Measurements from ENCODE around the gene COL25A1. TPM values are rescaled to one million over a fixed set of nuclear protein-coding genes. Genes with fewer than 3 reads are reported as not detected.
A peak's percentile ranks its signal among the peaks of the same experiment; 100 is the strongest.

COL25A1 gene
- total RNA-seq, 1 experiment from 2014 or later = 4.2 TPM

GRCh38 chr4:109154424-109154823 lies 148.0 kb downstream of the COL25A1 start:
- Histone ChIP-seq H3K27me3 (ENCODE audit: insufficient read depth, low read length) (no peaks in the 10 kb centered on the region), H3K79me2 (ENCODE audit: insufficient read depth, low read length) (no peaks in the 10 kb centered on the region), H3K56ac (ENCODE audit: insufficient read length, low read depth, low read length) (no peak overlapping the region), H4K91ac (ENCODE audit: insufficient read length, low read depth, low read length) (no peak overlapping the region), H2BK5ac (ENCODE audit: insufficient read length, low read length) (no peak overlapping the region), H3K18ac (ENCODE audit: insufficient read length, low read depth, low read length) (no peak overlapping the region), H2BK120ac (ENCODE audit: low read depth, low read length, poor library complexity, severe bottlenecking) (no peak overlapping the region), H3T11ph (ENCODE audit: low read length) (no peak overlapping the region), H3K9ac (ENCODE audit: extremely low read depth, insufficient read length, low read length) (no peak overlapping the region), H3K4me1 (ENCODE audit: insufficient read depth, low read length) (no peaks in the 10 kb centered on the region), H2AFZ (ENCODE audit: low read length) (no peak overlapping the region), H3K79me1 (ENCODE audit: insufficient read depth, low read depth, low read length, poor library complexity, severe bottlenecking) (no peaks in the 10 kb centered on the region), H2AK5ac (ENCODE audit: insufficient read length, low read length) (no peak overlapping the region), H2BK12ac (ENCODE audit: insufficient read length, low read depth, low read length) (no peak overlapping the region), H3K23ac (ENCODE audit: insufficient read length, low read depth, low read length) (no peak overlapping the region), H2BK20ac (ENCODE audit: low read depth, low read length, poor library complexity, severe bottlenecking) (no peak overlapping the region), H3K4me2 (ENCODE audit: insufficient read depth, insufficient read length, low read length) (no peak overlapping the region), H2BK15ac (ENCODE audit: low read depth, low read length) (no peak overlapping the region), H3K4ac (ENCODE audit: low read depth, low read length) (no peak overlapping the region), H3K23me2 (ENCODE audit: insufficient read length, low read depth, low read length, poor library complexity, severe bottlenecking) (no peaks in the 10 kb centered on the region), H4K20me1 (ENCODE audit: control insufficient read depth, insufficient read depth, insufficient read length) (no peaks in the 10 kb centered on the region), H3K9me3 (ENCODE audit: control insufficient read depth, low read depth, low read length) (no peaks in the 10 kb centered on the region), H4K8ac (replicated peaks; ENCODE audit: insufficient read length, low read depth, low read length) (no peak overlapping the region), H3K27ac (ENCODE audit: insufficient read length, low read depth, low read length) (no peak overlapping the region), H4K5ac (ENCODE audit: insufficient read length, low read depth, low read length) (no peak overlapping the region), H3K14ac (ENCODE audit: insufficient read depth, low read length) (no peak overlapping the region)
- no peaks in the 10 kb centered on the region for H3K4me1 Mint-ChIP-seq
- H3K36me3 Mint-ChIP-seq (ENCODE audit: insufficient read depth in 1 of 3, low read depth in 3 of 3) = no peaks in the 10 kb centered on the region
- no CpG with 5 or more reads among the region's 4 CpGs for WGBS (ENCODE audit: extremely low coverage, insufficient read length, low lambda C conversion rate)
- H3K27me3 Mint-ChIP-seq (ENCODE audit: low read depth) = no peaks in the 10 kb centered on the region
- H3K9me3 Mint-ChIP-seq = no peaks in the 10 kb centered on the region
- no peak for DNase-seq
- peak overlapping the region in 1 of 3 experiments; percentile 68; a peak in 2 of 7 replicates for H3K27ac Mint-ChIP-seq
- no peak overlapping the region for H3K4me3 Mint-ChIP-seq
- TF ChIP-seq CTCF (conservative IDR thresholded peaks at IDR 0.05) = no peak
